HepG2 (cell line): ENCODE data around the gene CPM. TPM values are rescaled to one million over a fixed set of nuclear protein-coding genes. Genes with fewer than 3 reads are reported as not detected.

Experiments
- ARNTL ChIP-seq: sonication (generic); formaldehyde crosslinking; IDR thresholded peaks from 2 replicates; pipeline ENCODE4 v1.4.0; 2020; ENCODE audit warnings: mild to moderate bottlenecking, missing genetic modification reagents
- BRCA1 ChIP-seq: sonication (generic); formaldehyde crosslinking; IDR thresholded peaks from 2 replicates; pipeline ENCODE4 v1.4.0; 2020; ENCODE audit warnings: missing genetic modification reagents
- CENPT ChIP-seq: sonication (generic); formaldehyde crosslinking; IDR thresholded peaks from 2 replicates; pipeline ENCODE4 v1.8.0; 2022; ENCODE audit warnings: low read depth, mild to moderate bottlenecking, moderate library complexity, missing genetic modification reagents
- FOXO4 ChIP-seq: sonication (generic); formaldehyde crosslinking; conservative IDR thresholded peaks from 2 replicates; pipeline ENCODE4 v1.8.1; 2023; ENCODE audit warnings: missing genetic modification reagents
- HOMEZ ChIP-seq: IDR thresholded peaks from 2 replicates; pipeline ENCODE4 v1.6.1; 2016; ENCODE audit warnings: low read depth
- HOXA3 ChIP-seq: sonication (generic); formaldehyde crosslinking; IDR thresholded peaks from 2 replicates; pipeline ENCODE4 v1.5.0; 2020; ENCODE audit warnings: missing genetic modification reagents
- JARID2 ChIP-seq: sonication (generic); formaldehyde crosslinking; IDR thresholded peaks from 2 replicates; pipeline ENCODE4 v1.8.1; 2023; ENCODE audit warnings: missing genetic modification reagents, inconsistent platforms; ENCODE audit not compliant: insufficient replicate concordance
- KMT2B ChIP-seq: IDR thresholded peaks from 2 replicates; pipeline ENCODE4 v1.6.1; 2016; ENCODE audit warnings: missing genetic modification reagents, missing compliant biosample characterization
- POLR2A ChIP-seq, 2 experiments: IDR thresholded peaks; 2 replicates each; pipeline ENCODE4 v1.6.1; 2011; ENCODE audit warnings: low read depth in 2 of 2, low read length in 2 of 2, mild to moderate bottlenecking in 1 of 2, moderate library complexity in 1 of 2; ENCODE audit not compliant: insufficient read depth in 1 of 2
- PRPF4 ChIP-seq: fragments of 200-400 bp; formaldehyde crosslinking; IDR thresholded peaks from 2 replicates; pipeline ENCODE4 v1.6.1; 2016; ENCODE audit warnings: low read length, low read depth; ENCODE audit not compliant: poor library complexity, severe bottlenecking
- SCMH1 ChIP-seq: sonication (generic); formaldehyde crosslinking; IDR thresholded peaks from 2 replicates; pipeline ENCODE4 v1.9.0; 2021; ENCODE audit warnings: missing genetic modification reagents, mild to moderate bottlenecking, borderline replicate concordance
- TBX2 ChIP-seq: sonication (generic); formaldehyde crosslinking; IDR thresholded peaks from 2 replicates; pipeline ENCODE4 v1.5.0; 2020; ENCODE audit warnings: missing genetic modification reagents, mild to moderate bottlenecking, borderline replicate concordance
- YEATS2 ChIP-seq: sonication (generic); formaldehyde crosslinking; IDR thresholded peaks from 2 replicates; pipeline ENCODE4 v1.4.0; 2020; ENCODE audit warnings: missing genetic modification reagents, borderline replicate concordance
- ZBTB1 ChIP-seq: sonication (generic); formaldehyde crosslinking; IDR thresholded peaks from 2 replicates; pipeline ENCODE4 v1.4.0; 2020; ENCODE audit warnings: missing genetic modification reagents, borderline replicate concordance
- ZBTB20 ChIP-seq: sonication (generic); formaldehyde crosslinking; IDR thresholded peaks from 2 replicates; pipeline ENCODE4 v1.8.1; 2023; ENCODE audit warnings: missing genetic modification reagents, low read depth, mild to moderate bottlenecking, borderline replicate concordance
- ZC3H4 ChIP-seq: sonication (generic); formaldehyde crosslinking; IDR thresholded peaks from 2 replicates; pipeline ENCODE4 v1.4.0; 2020; ENCODE audit warnings: missing genetic modification reagents, borderline replicate concordance
- ZNF253 ChIP-seq: sonication (generic); formaldehyde crosslinking; IDR thresholded peaks from 2 replicates; pipeline ENCODE4 v1.8.0; 2022; ENCODE audit warnings: mild to moderate bottlenecking, missing genetic modification reagents, borderline replicate concordance
- ZNF451 ChIP-seq: sonication (generic); formaldehyde crosslinking; IDR thresholded peaks from 2 replicates; pipeline ENCODE4 v1.5.0; 2020; ENCODE audit warnings: mild to moderate bottlenecking, missing genetic modification reagents
- ZNF557 ChIP-seq: sonication (generic); formaldehyde crosslinking; IDR thresholded peaks from 2 replicates; pipeline ENCODE4 v1.4.0; 2020; ENCODE audit warnings: missing genetic modification reagents
- ZNF605 ChIP-seq: sonication (generic); formaldehyde crosslinking; IDR thresholded peaks from 2 replicates; pipeline ENCODE4 v1.8.0; 2022; ENCODE audit warnings: mild to moderate bottlenecking, missing genetic modification reagents
- ZNF646 ChIP-seq: sonication (generic); formaldehyde crosslinking; IDR thresholded peaks from 2 replicates; pipeline ENCODE4 v1.9.0; 2021; ENCODE audit warnings: mild to moderate bottlenecking, missing genetic modification reagents
- polyA plus RNA-seq, 8 experiments: library from polyadenylated mRNA; depleted of rRNA in 3 of 8; stranded (reverse) in 7 of 8; unstranded in 1 of 8; fragments of >200 nt; fragmentation: Illumina TruSeq in 4 of 8; extraction: Trizol in 4 of 8; gene quantifications; 2 replicates each; pipeline versions ENCODE4 v1.2.1 to v1.2.3, GENCODE V29; 2011 to 2016; ENCODE audit warnings: low read depth in 4 of 8, missing spikeins in 1 of 8, mixed read lengths in 1 of 8; ENCODE audit not compliant: insufficient read depth in 1 of 8
- total RNA-seq, 5 experiments: library from RNA; depleted of rRNA; stranded (reverse); fragments of >200 nt; fragmentation: Illumina TruSeq; extraction: Trizol; gene quantifications; 2 replicates each; pipeline ENCODE4 v1.2.3, GENCODE V29; 2016; ENCODE audit warnings: low read depth in 1 of 5

CPM gene
- total and polyA plus RNA-seq, 2 of the 13 experiments (the other 11 are each of a cell fraction or from before 2014, with no cell fraction given), result not detected

- TF ChIP-seq ZNF646 (CRISPR knock-in tag) (no peak), SCMH1 (CRISPR knock-in tag) (no peak), POLR2A (IDR thresholded peaks at IDR 0.05; ENCODE audit: insufficient read depth in 1 of 2, low read depth in 2 of 2, low read length in 2 of 2) (peak; percentile 66 to 80; a peak in 3 of 4 replicates), BRCA1 (CRISPR knock-in tag) (peak; percentile 88; the same call in 1 of the 2 replicates), HOMEZ (CRISPR knock-in tag) (no peak; the same call in 1 of the 2 replicates), ZC3H4 (CRISPR knock-in tag) (peak; percentile 93), ARNTL (peak; percentile 41; the same call in 1 of the 2 replicates), TBX2 (CRISPR knock-in tag) (peak; percentile 87), ZNF451 (CRISPR knock-in tag) (peak; percentile 75), YEATS2 (peak; percentile 72), ZNF605 (CRISPR knock-in tag) (peak; percentile 81), HOXA3 (CRISPR knock-in tag) (peak; percentile 76; the same call in 1 of the 2 replicates), KMT2B (CRISPR knock-in tag) (peak; percentile 72), JARID2 (no peak), ZNF557 (CRISPR knock-in tag) (0 out of 2 replicates have a peak, but pooled peaks have one; percentile 19), FOXO4 (CRISPR knock-in tag) (no peak), PRPF4 (no peak), ZBTB20 (CRISPR knock-in tag) (no peak), ZNF253 (CRISPR knock-in tag) (no peak), ZBTB1 (CRISPR knock-in tag) (no peak), CENPT (CRISPR knock-in tag) (no peak)
These were observed 125.2 kb downstream of the CPM start, which contains the start of gene MDM2 (continued) for GRCh38 chr12:68807576-68808387.
